Lower leg skin (tissue), 4 donors: ENCODE measurements around the gene FKBP5. TPM values are rescaled to one million over a fixed set of nuclear protein-coding genes. Genes with fewer than 3 reads are reported as not detected.
"Not testable (repeated sequence)": the region's sequence is repeated elsewhere in the genome, so short reads cannot be mapped to it uniquely, and the experiment has no call there.

Source experiments
- DNase-seq, 2 donors: peaks; one replicate each; pipeline ENCODE4 v3.0.0-alpha.2; 2019; ENCODE audit warnings: low spot score in 2 of 2
- H3K4me3 ChIP-seq: fragments of 200-600 bp; sonication (generic); 2 replicates; pipeline ENCODE4 v1.5.1; 2017; ENCODE audit warnings: mild to moderate bottlenecking, low read depth; ENCODE audit not compliant: poor library complexity, severe bottlenecking
- POLR2A ChIP-seq, 2 donors: fragments of 450-650 bp; IDR thresholded peaks; one replicate each; pipeline ENCODE4 v1.6.1; 2016 to 2017; ENCODE audit warnings: antibody characterized with exemption in 2 of 2, mild to moderate bottlenecking in 1 of 2, moderate library complexity in 1 of 2
- WGBS, 2 donors: methylation state at CpG; one replicate each; pipeline ENCODE4 v1.1.5; 2018; 5-methylcytosine and 5-hydroxymethylcytosine counted together
- intact Hi-C: fragments of 100-400 bp; cut with DNase I; formaldehyde crosslinking; loops from one replicate; pipeline ENCODE4 v1.15.0; 2023; ENCODE audit warnings: low total_unique reads
- total RNA-seq, 4 donors: library from RNA; depleted of rRNA; stranded (reverse); fragments of >200 nt; gene quantifications; one replicate each; pipeline ENCODE4 v1.1.0, GENCODE V29; 2016
- TF ChIP-seq, protein P1 (sequence below), 3 donors: fragments of 450-650 bp; IDR thresholded peaks; one replicate each; pipeline ENCODE4 v1.5.1; 2016; ENCODE audit warnings: antibody characterized with exemption in 3 of 3, mild to moderate bottlenecking in 3 of 3, moderate library complexity in 2 of 3

Gene FKBP5
- total RNA-seq, 4 donors from 2014 or later: 166 to 278 (median 238) TPM

DNA sequence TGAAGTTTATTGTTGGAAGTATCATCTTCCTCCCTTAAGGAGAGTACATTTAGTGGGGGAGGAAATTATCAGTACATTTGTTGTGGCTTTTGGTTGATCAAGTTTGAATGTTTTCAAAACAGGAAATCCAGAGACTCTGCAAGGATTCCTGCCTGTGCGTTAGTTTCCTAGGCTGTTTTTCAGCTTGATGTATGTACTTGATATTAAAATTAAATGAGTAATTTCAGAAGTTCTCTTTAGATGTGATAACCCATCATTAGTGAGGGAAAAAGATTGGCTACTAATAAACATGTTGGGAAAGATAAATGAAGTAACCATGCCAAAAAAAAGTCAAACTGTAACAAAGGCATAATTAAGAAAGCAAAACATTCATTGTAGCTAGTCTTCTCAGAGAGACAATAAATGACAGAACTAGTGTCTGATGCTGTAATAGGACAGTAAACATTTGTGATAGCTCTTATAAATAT, 88.0 kb downstream of the FKBP5 start:
- TF ChIP-seq, protein P1, sequence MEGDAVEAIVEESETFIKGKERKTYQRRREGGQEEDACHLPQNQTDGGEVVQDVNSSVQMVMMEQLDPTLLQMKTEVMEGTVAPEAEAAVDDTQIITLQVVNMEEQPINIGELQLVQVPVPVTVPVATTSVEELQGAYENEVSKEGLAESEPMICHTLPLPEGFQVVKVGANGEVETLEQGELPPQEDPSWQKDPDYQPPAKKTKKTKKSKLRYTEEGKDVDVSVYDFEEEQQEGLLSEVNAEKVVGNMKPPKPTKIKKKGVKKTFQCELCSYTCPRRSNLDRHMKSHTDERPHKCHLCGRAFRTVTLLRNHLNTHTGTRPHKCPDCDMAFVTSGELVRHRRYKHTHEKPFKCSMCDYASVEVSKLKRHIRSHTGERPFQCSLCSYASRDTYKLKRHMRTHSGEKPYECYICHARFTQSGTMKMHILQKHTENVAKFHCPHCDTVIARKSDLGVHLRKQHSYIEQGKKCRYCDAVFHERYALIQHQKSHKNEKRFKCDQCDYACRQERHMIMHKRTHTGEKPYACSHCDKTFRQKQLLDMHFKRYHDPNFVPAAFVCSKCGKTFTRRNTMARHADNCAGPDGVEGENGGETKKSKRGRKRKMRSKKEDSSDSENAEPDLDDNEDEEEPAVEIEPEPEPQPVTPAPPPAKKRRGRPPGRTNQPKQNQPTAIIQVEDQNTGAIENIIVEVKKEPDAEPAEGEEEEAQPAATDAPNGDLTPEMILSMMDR (IDR thresholded peaks at IDR 0.05): no peak
- TF ChIP-seq POLR2A (IDR thresholded peaks at IDR 0.05): no peak
- 11 to 15% methylated on average over 1 of the region's 1 CpG for WGBS, 2 donors
- no peak overlapping the region for H3K4me3 ChIP-seq
- intact Hi-C loops: no loop called here
- DNase-seq: no peak

DNA sequence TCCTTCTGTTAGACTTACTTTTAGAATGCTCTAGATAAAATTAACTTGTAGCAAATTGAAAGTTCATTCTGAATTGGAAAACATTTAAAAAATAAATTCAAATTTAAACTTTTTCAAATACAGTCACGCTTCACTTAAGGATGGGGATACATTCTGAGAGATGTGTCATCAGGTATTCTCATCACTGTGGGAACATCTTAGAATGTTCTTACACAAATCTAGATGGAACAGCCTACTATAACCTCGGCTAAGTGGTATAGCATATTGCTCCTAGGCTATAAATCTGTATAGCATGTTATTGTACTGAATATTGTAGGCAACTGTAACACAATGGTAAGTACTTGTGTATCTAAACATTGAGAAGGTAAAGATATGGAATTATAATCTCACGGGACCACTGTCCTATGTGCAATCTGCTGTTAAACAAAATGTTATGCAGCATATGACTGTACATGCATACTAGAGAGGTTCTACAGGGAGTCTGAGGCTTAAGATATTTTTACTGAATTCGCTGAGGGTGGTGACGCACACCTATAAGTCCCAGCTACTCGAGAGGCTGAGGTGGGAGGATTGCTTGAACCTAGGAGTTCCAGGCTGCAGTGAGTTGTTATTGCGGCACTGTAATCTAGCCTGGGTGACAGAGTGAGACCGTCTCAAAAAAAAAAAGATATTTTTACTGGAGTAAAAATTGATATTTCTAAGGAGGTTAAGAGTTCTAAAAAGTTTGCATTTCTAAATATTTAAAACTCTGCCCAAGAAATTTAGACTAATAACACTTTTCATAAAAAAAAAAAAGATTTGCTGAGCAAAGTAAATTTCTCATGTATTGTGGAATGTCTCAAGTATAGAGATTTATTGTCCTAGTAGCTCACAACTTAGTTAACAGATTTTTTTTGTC, 88.7 kb downstream of the FKBP5 start:
- TF ChIP-seq POLR2A (IDR thresholded peaks at IDR 0.05): no peak
- TF ChIP-seq, protein P1 (IDR thresholded peaks at IDR 0.05): no peak
- DNase-seq: no peak
- 79% methylated on average over 8 of the region's 8 CpGs for WGBS, 2 donors
- intact Hi-C loops: no loop called here
- no peak overlapping the region for H3K4me3 ChIP-seq

DNA sequence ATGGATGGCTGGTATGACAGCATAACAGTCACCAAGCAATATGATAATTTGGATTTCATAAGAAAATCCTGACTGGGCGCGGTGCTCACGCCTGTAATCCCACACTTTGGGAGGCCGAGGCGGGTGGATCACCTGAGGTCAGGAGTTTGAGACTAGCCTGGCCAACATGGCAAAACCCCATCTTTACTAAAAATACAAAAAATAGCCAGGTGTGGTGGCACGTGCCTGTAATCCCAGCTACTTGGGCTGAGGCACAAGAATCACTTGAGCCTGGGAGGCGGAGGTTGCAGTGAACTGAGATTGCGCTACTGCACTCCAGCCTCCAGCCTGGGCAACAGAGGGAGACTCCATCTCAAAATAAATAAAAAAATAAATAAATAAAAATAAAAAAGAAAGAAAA, 90.1 kb downstream of the FKBP5 start:
- intact Hi-C loops, DNase-seq, H3K4me3 ChIP-seq: not testable (repeated sequence)
- WGBS, 2 donors: 90 to 92% methylated on average over 8 of the region's 8 CpGs

DNA sequence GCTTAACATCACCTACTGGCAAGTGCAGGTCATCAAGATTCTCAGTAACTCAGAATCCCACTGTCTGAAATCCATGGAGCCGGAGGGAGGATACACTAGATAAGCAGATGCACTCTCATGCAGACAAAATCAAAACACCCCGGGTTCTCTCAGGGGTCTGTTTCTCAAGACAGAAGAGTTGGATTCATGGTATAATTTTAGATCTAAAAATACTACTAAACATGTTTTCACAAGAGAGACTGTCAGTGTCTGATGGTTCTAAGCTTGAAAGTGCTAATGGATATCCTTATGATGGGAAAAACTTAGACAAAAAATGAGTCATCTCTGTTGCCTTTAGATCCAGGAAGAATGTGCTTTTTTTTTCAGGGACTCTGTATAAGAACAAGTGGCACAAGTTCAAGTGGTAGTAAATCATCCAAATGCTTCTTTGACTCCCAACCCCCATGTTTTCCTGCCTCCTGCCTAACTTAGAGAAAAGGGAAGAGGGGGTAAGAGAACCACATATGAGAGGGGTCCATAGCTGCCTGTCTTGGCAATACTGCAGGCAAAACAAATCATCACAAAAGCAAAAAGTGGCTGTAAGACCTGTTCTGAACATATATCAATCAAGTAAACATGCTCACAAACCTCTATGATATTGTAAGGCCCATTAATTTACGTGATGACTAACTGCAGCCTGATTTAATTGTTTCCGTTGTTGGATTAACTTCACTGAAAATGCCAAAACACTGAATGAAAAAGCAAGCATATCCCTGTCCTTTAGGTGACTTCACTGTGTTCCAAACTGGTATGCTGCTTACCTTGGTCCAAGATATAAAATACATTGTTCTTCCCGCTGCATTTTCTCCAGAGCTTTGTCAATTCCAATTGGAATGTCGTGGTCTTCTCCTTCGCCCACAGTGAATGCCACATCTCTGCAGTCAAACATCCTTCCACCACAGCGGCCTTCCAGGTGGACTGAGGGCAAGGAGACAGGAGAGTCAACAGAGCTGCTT, 92.0 kb downstream of the FKBP5 start:
- no peak for DNase-seq
- intact Hi-C loops: no loop called here
- WGBS, 2 donors: 48 to 66% methylated on average over 8 of the region's 8 CpGs
- H3K4me3 ChIP-seq: no peak overlapping the region
- TF ChIP-seq, protein P1 (IDR thresholded peaks at IDR 0.05): no peak
- TF ChIP-seq POLR2A (IDR thresholded peaks at IDR 0.05): no peak

DNA sequence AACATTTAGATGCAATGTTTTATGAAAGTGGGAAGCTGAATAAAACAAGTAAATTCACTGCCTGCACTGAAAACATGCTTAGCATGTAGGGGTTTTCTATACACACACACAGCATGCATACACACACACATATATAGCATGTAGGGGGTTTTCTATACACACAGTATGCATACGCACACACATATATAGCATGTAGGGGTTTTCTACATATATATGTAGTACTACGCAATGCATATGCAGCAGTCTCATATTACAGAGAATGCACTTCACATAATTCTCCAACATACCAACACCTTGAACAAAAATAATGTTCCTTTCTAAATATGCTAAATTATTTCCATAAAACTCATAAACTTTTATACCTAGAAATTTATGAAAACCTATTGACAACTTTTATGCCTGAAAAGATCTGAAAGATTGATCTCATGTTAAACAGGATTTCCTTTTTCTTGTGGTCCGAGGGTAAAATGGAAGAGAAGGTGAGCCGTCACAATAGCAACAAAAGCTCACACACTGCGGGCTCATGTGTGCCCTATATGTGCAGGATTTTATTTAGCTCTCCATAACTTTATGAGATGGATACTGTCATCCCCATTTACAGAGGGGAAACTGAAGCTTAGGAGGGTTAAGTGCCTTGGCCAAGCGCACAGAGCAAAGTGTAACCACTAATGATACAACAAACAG, 94.1 kb downstream of the FKBP5 start:
- intact Hi-C loops: no loop called here
- TF ChIP-seq, protein P1 (IDR thresholded peaks at IDR 0.05): no peak
- TF ChIP-seq POLR2A (IDR thresholded peaks at IDR 0.05): no peak
- no peak overlapping the region for H3K4me3 ChIP-seq
- DNase-seq: no peak
- 90 to 95% methylated on average over 6 of the region's 6 CpGs for WGBS, 2 donors
